ENCODE results near the gene PCCA. TPM values are rescaled to one million over a fixed set of nuclear protein-coding genes. Genes with fewer than 3 reads are reported as not detected.

PCCA gene
- total RNA-seq, 1 donor from 2014 or later: 229 TPM

DNA sequence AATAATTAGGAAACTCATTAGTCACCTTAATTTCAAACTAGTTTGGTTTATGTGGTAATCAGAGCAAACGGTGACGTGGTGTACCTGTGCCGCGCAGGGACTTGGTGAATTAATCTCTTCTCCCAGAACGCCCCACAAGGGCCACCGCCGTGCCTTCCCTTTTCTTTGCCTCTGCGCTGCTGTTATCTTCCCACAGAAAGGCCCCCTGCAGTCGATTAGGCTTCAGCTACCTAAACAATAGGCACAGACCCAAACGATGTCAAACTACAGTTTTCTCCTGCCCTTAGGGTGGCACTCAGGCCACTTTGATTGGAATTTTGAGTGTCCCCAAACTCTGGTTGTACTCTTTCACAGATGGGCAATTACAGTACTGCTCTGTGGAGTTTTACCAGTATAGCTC lies 384.2 kb downstream of the PCCA start:
- no peak overlapping the region for H3K9ac ChIP-seq (ENCODE audit: low read depth in 1 of 3, low read length in 3 of 3)

DNA sequence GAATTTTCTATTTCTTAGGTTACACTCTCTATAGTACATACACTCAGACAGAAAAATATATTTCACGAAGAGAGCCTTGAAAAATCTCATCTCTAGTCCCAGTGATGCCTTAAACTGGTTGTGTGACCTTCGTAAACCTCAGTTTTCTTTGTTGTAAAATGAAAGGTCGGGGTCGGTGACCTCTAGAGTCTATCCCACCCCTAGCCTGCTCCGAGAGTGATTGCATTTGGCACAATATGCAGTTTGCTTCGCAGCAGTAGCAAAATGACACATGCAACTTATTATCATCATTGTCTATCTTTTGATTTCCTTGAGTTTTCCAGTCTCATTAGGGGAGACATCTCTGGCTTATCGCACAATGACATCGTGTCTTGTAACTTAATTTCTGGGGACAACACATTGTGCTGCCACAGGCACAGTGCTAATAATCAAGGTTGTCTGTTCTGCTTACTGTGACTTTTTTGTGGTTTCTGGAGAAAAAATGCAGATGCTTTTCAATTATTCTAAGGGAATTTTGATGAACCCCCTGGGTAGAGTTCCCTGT lies 384.7 kb downstream of the PCCA start:
- H3K4me3 ChIP-seq (ENCODE audit: low read length in 3 of 3): no peak overlapping the region
- H3K9me3 ChIP-seq (ENCODE audit: control insufficient read depth in 3 of 3, low read length in 3 of 3): no peaks in the 10 kb centered on the region
- no peaks in the 10 kb centered on the region for H3K36me3 ChIP-seq (ENCODE audit: control insufficient read depth in 3 of 3, insufficient read depth in 3 of 3, low read length in 3 of 3)
- H3K27ac ChIP-seq (ENCODE audit: low read depth, low read length): no peak overlapping the region
- no peaks in the 10 kb centered on the region for H3K27me3 ChIP-seq (ENCODE audit: control insufficient read depth in 3 of 3, insufficient read depth in 3 of 3, low read length in 3 of 3)
- H3K9ac ChIP-seq (ENCODE audit: low read depth in 1 of 3, low read length in 3 of 3): no peak overlapping the region
- H3K4me1 ChIP-seq (ENCODE audit: control insufficient read depth in 3 of 3, insufficient read depth in 3 of 3, low read length in 3 of 3): no peaks in the 10 kb centered on the region

More for the DNA sequence above, 384.2 kb downstream of the PCCA start:
- Histone ChIP-seq H3K9me3 (ENCODE audit: control insufficient read depth in 3 of 3, low read length in 3 of 3) (no peaks in the 10 kb centered on the region), H3K4me1 (ENCODE audit: control insufficient read depth in 3 of 3, insufficient read depth in 3 of 3, low read length in 3 of 3) (no peaks in the 10 kb centered on the region), H3K27ac (ENCODE audit: low read depth, low read length) (no peak overlapping the region), H3K4me3 (ENCODE audit: low read length in 3 of 3) (no peak overlapping the region), H3K36me3 (ENCODE audit: control insufficient read depth in 3 of 3, insufficient read depth in 3 of 3, low read length in 3 of 3) (no peaks in the 10 kb centered on the region), H3K27me3 (ENCODE audit: control insufficient read depth in 3 of 3, insufficient read depth in 3 of 3, low read length in 3 of 3) (no peaks in the 10 kb centered on the region)

DNA sequence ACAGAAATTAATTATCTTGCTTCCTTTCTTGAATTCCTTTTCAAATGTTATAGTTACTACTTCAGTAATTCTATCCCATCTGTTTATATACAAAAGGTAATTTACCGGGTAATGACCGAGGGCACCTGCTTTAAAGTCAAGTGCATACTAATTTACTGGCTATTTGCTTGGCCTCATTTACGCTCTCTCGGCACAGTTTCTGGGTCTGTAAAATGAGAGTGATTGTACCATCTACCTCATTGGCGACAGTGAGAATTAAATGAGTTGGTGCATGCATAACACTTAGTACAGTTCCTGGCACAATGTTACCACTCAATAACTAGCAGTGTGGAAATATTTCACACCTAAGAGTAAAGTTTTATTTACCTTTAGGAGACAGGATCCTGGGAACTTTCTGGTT lies 388.1 kb downstream of the PCCA start:
- no peaks in the 10 kb centered on the region for H3K4me1 ChIP-seq (ENCODE audit: control insufficient read depth in 3 of 3, insufficient read depth in 3 of 3, low read length in 3 of 3)
- no peak overlapping the region for H3K27ac ChIP-seq (ENCODE audit: low read depth, low read length)
- no peak overlapping the region for H3K9ac ChIP-seq (ENCODE audit: low read depth in 1 of 3, low read length in 3 of 3)
- no peaks in the 10 kb centered on the region for H3K9me3 ChIP-seq (ENCODE audit: control insufficient read depth in 3 of 3, low read length in 3 of 3)
- no peak overlapping the region for H3K4me3 ChIP-seq (ENCODE audit: low read length in 3 of 3)
- H3K36me3 ChIP-seq (ENCODE audit: control insufficient read depth in 3 of 3, insufficient read depth in 3 of 3, low read length in 3 of 3): no peaks in the 10 kb centered on the region
- no peaks in the 10 kb centered on the region for H3K27me3 ChIP-seq (ENCODE audit: control insufficient read depth in 3 of 3, insufficient read depth in 3 of 3, low read length in 3 of 3)

DNA sequence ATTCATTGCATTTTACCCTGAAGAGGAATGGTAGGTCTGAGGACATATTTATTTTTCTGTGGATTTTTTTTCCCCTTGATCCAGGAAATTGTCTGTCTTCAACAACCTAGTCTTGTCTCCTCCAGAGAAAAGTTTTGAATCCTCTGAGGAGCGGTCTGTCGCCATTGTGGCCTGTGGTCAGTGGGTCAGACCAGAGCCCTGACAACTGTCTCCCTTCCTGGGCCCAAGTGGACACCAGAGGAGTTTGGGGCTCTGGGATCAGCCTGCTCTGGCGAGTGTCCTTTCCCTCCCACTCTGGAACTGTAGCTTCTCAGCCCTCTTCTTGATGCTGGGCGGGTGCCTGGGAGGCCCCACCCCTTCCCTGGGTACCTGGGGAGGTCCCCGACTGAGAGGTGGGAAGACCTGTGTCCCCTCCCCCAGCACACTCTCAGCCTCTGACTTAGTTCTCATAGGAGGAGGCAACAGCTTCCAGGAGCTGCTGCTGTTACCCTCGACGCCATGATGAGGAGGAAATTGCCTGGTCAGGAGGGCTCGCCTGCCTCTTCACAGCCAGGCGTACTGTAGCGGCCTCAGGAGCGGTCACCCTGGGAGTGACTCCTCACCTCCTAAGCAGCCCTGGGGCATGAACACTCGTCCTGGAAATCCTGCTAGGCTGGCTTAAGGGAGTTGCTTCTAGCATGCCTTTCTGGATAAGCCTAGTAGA lies 389.4 kb downstream of the PCCA start:
- H3K4me1 ChIP-seq (ENCODE audit: control insufficient read depth in 3 of 3, insufficient read depth in 3 of 3, low read length in 3 of 3): no peaks in the 10 kb centered on the region
- no peak overlapping the region for H3K27ac ChIP-seq (ENCODE audit: low read depth, low read length)
- H3K9ac ChIP-seq (ENCODE audit: low read depth in 1 of 3, low read length in 3 of 3): no peak overlapping the region
- no peaks in the 10 kb centered on the region for H3K27me3 ChIP-seq (ENCODE audit: control insufficient read depth in 3 of 3, insufficient read depth in 3 of 3, low read length in 3 of 3)
- H3K4me3 ChIP-seq (ENCODE audit: low read length in 3 of 3): no peak overlapping the region
- H3K36me3 ChIP-seq (ENCODE audit: control insufficient read depth in 3 of 3, insufficient read depth in 3 of 3, low read length in 3 of 3): no peaks in the 10 kb centered on the region
- H3K9me3 ChIP-seq (ENCODE audit: control insufficient read depth in 3 of 3, low read length in 3 of 3): no peaks in the 10 kb centered on the region

DNA sequence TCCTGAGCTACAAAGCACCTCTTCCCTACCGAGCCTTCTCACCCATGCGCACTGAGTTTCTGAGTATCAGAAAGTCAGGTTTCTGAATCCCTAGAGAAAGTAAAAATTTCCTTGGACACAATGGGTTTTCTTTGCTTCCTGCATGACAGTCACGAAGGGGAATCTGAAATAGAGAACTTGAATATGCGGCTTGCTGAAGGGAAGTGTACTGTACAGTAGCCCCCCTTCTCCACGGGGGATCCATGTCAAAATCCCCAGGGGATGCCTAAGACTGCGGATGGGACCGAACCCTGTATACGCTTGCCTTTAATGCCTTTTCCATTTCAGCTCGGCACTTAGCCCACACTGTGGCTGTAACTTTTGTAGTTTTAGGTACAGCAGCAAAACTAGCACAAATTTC lies 391.8 kb downstream of the PCCA start:
- Histone ChIP-seq H3K36me3 (ENCODE audit: control insufficient read depth in 3 of 3, insufficient read depth in 3 of 3, low read length in 3 of 3) (no peaks in the 10 kb centered on the region), H3K27ac (ENCODE audit: low read depth, low read length) (no peak overlapping the region), H3K27me3 (ENCODE audit: control insufficient read depth in 3 of 3, insufficient read depth in 3 of 3, low read length in 3 of 3) (no peaks in the 10 kb centered on the region), H3K4me1 (ENCODE audit: control insufficient read depth in 3 of 3, insufficient read depth in 3 of 3, low read length in 3 of 3) (no peaks in the 10 kb centered on the region), H3K9me3 (ENCODE audit: control insufficient read depth in 3 of 3, low read length in 3 of 3) (no peaks in the 10 kb centered on the region), H3K9ac (ENCODE audit: low read depth in 1 of 3, low read length in 3 of 3) (no peak overlapping the region), H3K4me3 (ENCODE audit: low read length in 3 of 3) (no peak overlapping the region)

DNA sequence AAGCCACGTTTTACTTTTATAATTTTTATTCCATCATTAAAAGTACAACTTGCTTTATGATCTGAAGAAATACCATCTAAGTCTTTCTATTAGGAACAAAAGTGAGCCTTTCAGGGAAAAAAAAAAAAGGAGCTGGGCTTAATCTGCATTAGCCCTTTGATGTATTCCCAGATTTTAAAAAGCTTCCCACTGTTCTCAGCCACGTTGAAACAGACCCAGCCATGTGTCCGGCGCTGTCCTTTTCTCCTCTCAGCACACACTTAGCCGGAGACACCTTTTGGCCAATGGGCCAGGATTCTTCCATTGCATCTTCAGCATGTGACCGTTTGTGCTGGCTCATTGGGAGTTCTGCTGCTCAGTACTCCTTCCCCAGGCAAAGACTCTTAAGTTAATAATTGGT lies 394.2 kb downstream of the PCCA start:
- Histone ChIP-seq H3K9me3 (ENCODE audit: control insufficient read depth in 3 of 3, low read length in 3 of 3) (no peaks in the 10 kb centered on the region), H3K4me1 (ENCODE audit: control insufficient read depth in 3 of 3, insufficient read depth in 3 of 3, low read length in 3 of 3) (no peaks in the 10 kb centered on the region), H3K9ac (ENCODE audit: low read depth in 1 of 3, low read length in 3 of 3) (peak overlapping the region in 1 of 3 donors; percentile 1), H3K36me3 (ENCODE audit: control insufficient read depth in 3 of 3, insufficient read depth in 3 of 3, low read length in 3 of 3) (no peaks in the 10 kb centered on the region), H3K27me3 (ENCODE audit: control insufficient read depth in 3 of 3, insufficient read depth in 3 of 3, low read length in 3 of 3) (no peaks in the 10 kb centered on the region), H3K27ac (ENCODE audit: low read depth, low read length) (no peak overlapping the region), H3K4me3 (ENCODE audit: low read length in 3 of 3) (no peak overlapping the region)

DNA sequence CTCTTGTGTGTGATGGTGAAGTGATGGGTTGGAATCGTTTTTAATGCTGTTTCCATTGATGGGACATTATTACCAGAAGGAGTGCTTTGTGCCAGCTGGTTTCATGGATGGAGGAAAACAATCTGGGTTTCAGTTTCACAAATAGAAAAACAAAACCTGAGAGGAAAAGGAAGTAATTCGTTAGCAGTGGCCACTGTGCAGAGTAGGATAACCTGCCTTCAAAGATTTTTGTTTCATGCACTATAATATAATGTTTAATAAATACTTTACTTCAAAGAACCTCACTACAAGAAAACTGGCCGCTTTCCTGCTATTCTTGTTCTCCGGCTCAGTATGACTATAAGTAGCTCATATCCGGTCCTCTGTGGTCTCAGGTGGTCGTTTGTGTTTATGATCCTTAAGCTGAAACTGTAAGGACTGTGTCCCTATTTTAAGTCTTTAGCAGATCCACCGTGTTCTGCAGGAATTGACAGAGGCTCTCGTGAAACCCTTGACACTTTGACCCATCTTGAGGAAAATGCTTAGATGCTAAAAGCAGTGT lies 395.0 kb downstream of the PCCA start:
- Histone ChIP-seq H3K36me3 (ENCODE audit: control insufficient read depth in 3 of 3, insufficient read depth in 3 of 3, low read length in 3 of 3) (no peaks in the 10 kb centered on the region), H3K4me3 (ENCODE audit: low read length in 3 of 3) (no peak overlapping the region), H3K4me1 (ENCODE audit: control insufficient read depth in 3 of 3, insufficient read depth in 3 of 3, low read length in 3 of 3) (no peaks in the 10 kb centered on the region), H3K9me3 (ENCODE audit: control insufficient read depth in 3 of 3, low read length in 3 of 3) (no peaks in the 10 kb centered on the region), H3K27me3 (ENCODE audit: control insufficient read depth in 3 of 3, insufficient read depth in 3 of 3, low read length in 3 of 3) (no peaks in the 10 kb centered on the region), H3K9ac (ENCODE audit: low read depth in 1 of 3, low read length in 3 of 3) (no peak overlapping the region), H3K27ac (ENCODE audit: low read depth, low read length) (no peak overlapping the region)

DNA sequence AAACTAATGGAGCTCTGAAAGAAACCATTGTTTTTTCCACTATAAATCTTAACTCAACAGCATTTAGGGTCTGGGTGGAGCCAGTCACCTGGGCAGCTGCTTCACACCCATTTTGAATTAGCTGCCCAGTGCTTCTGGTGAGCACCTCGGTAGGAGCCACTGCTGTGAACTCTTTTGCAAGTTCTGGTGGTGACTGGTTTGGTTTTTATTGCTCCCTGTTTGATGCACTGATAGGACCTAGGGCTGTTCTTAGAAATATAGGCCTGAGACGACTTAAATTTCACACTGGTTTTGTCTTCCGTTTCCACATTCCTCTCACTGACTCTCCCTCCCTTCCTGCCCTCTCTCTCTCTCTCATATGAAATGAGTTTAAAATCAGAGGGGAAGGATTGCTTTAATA lies 395.8 kb downstream of the PCCA start:
- no peak overlapping the region for H3K4me3 ChIP-seq (ENCODE audit: low read length in 3 of 3)
- H3K4me1 ChIP-seq (ENCODE audit: control insufficient read depth in 3 of 3, insufficient read depth in 3 of 3, low read length in 3 of 3): no peaks in the 10 kb centered on the region
- no peaks in the 10 kb centered on the region for H3K27me3 ChIP-seq (ENCODE audit: control insufficient read depth in 3 of 3, insufficient read depth in 3 of 3, low read length in 3 of 3)
- no peaks in the 10 kb centered on the region for H3K9me3 ChIP-seq (ENCODE audit: control insufficient read depth in 3 of 3, low read length in 3 of 3)
- no peak overlapping the region for H3K9ac ChIP-seq (ENCODE audit: low read depth in 1 of 3, low read length in 3 of 3)
- no peak overlapping the region for H3K27ac ChIP-seq (ENCODE audit: low read depth, low read length)
- no peaks in the 10 kb centered on the region for H3K36me3 ChIP-seq (ENCODE audit: control insufficient read depth in 3 of 3, insufficient read depth in 3 of 3, low read length in 3 of 3)

DNA sequence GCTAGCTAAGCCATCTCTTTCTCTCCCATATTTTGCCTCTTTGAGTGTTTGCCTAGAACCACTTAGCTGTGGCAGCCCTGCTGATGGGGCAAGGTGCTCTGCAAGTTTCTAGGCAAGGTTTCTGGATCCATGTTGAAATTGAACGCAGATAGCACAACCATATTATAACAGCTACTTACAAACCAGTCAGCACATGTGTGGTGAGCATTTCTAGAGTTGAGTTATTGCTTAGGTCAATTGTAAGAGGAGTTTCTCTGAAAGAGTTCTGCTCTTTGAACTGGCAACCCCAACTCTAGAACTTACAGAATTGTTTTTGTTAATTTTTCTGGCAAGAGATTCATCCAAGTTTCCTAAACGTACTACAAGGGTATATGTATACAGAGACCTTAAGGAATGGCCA lies 396.4 kb downstream of the PCCA start:
- no peaks in the 10 kb centered on the region for H3K9me3 ChIP-seq (ENCODE audit: control insufficient read depth in 3 of 3, low read length in 3 of 3)
- no peaks in the 10 kb centered on the region for H3K27me3 ChIP-seq (ENCODE audit: control insufficient read depth in 3 of 3, insufficient read depth in 3 of 3, low read length in 3 of 3)
- no peak overlapping the region for H3K27ac ChIP-seq (ENCODE audit: low read depth, low read length)
- H3K36me3 ChIP-seq (ENCODE audit: control insufficient read depth in 3 of 3, insufficient read depth in 3 of 3, low read length in 3 of 3): no peaks in the 10 kb centered on the region
- no peak overlapping the region for H3K4me3 ChIP-seq (ENCODE audit: low read length in 3 of 3)
- H3K4me1 ChIP-seq (ENCODE audit: control insufficient read depth in 3 of 3, insufficient read depth in 3 of 3, low read length in 3 of 3): no peaks in the 10 kb centered on the region
- H3K9ac ChIP-seq (ENCODE audit: low read depth in 1 of 3, low read length in 3 of 3): no peak overlapping the region

DNA sequence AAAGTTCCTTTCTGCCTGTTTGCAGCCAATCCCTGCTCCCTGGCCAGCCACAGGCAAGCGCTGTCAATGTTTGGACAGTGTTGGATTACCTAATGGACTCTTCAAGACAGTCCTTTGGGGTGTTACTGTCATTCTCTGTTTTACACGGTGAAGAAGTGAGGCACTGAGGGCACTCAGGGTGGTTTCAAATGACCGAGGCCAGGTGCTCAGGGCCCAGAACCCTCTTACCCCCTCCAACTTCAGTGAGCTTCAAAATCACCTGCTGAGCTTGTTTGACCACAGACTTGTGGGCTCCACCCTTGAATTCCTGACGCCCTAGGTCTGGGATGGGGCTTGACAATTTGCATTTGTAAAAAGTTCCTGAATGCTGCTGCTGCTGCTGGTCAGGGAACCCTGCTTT lies 401.8 kb downstream of the PCCA start:
- Histone ChIP-seq H3K9ac (ENCODE audit: low read depth in 1 of 3, low read length in 3 of 3) (no peak overlapping the region), H3K4me3 (ENCODE audit: low read length in 3 of 3) (no peak overlapping the region), H3K9me3 (ENCODE audit: control insufficient read depth in 3 of 3, low read length in 3 of 3) (no peaks in the 10 kb centered on the region), H3K27ac (ENCODE audit: low read depth, low read length) (no peak overlapping the region), H3K4me1 (ENCODE audit: control insufficient read depth in 3 of 3, insufficient read depth in 3 of 3, low read length in 3 of 3) (peaks cover 0 to 5% (median 0%) of the 10 kb centered on the region in 3 donors), H3K36me3 (ENCODE audit: control insufficient read depth in 3 of 3, insufficient read depth in 3 of 3, low read length in 3 of 3) (no peaks in the 10 kb centered on the region), H3K27me3 (ENCODE audit: control insufficient read depth in 3 of 3, insufficient read depth in 3 of 3, low read length in 3 of 3) (no peaks in the 10 kb centered on the region)
